Esophagus muscularis mucosa (tissue), 3 donors: Measurements from ENCODE around the gene IQCK.

Experiments used
- CTCF ChIP-seq, 3 experiments: fragments of 200-600 bp in 2 of 3; fragments of 450-650 bp in 1 of 3; sonication (generic) in 2 of 3; IDR thresholded peaks; one replicate each; pipeline ENCODE4 v1.5.1; 2017 to 2019; ENCODE audit warnings: antibody characterized with exemption in 3 of 3, mild to moderate bottlenecking in 2 of 3, moderate library complexity in 1 of 3
- EP300 ChIP-seq: sonication (generic); formaldehyde crosslinking; IDR thresholded peaks from one replicate; pipeline ENCODE4 v1.6.1; 2017; ENCODE audit warnings: antibody characterized with exemption

DNA sequence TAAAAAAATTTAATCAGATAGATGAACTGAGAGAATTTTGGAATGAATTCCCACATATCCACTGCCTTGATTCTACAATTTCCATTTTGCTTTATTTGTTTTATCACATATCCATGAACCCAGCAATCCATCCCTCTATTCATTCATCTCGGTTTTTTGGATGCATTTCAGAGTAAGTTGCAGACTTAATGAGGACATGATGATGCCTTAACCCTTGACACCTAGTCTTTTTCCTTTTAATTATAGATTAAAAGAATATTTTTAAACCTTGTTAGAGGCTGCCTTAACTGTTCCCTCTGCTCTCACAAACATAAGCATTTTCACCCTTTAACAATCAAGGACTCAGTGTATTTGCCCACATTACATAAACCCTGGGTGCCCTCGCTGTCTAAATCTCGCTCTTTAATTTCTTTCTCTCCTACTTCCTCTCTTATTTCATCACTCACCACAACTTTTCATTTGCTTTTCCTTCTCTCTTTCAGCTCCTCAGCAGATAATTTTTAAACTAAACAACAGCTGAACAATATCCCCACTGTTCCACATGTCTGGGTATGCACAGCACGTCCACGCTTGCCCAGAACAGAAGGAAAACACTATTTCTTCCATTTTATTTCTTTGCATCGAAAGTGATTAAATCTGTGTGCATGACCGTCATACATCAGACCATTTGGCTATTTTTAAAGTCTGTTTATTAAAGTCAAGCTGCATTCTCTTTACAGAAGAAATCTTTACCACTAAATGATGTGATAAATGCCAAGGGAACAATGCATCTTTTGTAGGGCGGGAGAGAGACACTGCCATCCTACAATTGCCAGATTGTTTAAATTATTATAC lies 39.9 kb downstream of the IQCK start:
- TF ChIP-seq EP300 (no peak), CTCF (IDR thresholded peaks at IDR 0.05) (no peak)
